GM12878 (cell line): Measurements from ENCODE around the gene GRIN2A. TPM values are rescaled to one million over a fixed set of nuclear protein-coding genes. Genes with fewer than 3 reads are reported as not detected.

Experiments used
- ATAC-seq: fragments of 200-7000 bp; cut with Tn5 transposase; 3 replicates; pipeline ENCODE4 v1.9.1; 2020; ENCODE audit warnings: mild to moderate bottlenecking, moderate library complexity
- BruUV-seq: library from RNA; stranded (reverse); fragments of 400-500 nt; replicated peaks from 2 replicates; lab custom pipeline; 2021; lab: Mats Ljungman, UMichigan
- CTCF ChIA-PET: fragments of 300-600 bp; sonication (Branson Sonifier 250); formaldehyde crosslinking; extraction: SDS; loops from one replicate; lab custom pipeline; 2021; ENCODE audit warnings: inconsistent platforms; lab: Yijun Ruan, JAX
- POLR2A ChIA-PET: fragments of 350-600 bp; formaldehyde crosslinking; extraction: SDS; loops from one replicate; lab custom pipeline; 2021; ENCODE audit warnings: inconsistent platforms; lab: Charles Lee
- RAD21 ChIA-PET: fragments of 300-600 bp; sonication (Branson Sonifier 250); formaldehyde crosslinking; loops from one replicate; lab custom pipeline; 2023; ENCODE audit warnings: antibody characterized with exemption; ENCODE audit not compliant: unreplicated experiment; lab: Charles Lee
- SMC1A ChIA-PET: fragments of 300-600 bp; sonication (Branson Sonifier 250); formaldehyde crosslinking; loops from one replicate; lab custom pipeline; 2023; ENCODE audit not compliant: unreplicated experiment, uncharacterized antibody; lab: Charles Lee
- DNase-seq: peaks from one replicate; pipeline ENCODE4 v3.0.0-alpha.2; 2011; ENCODE audit warnings: low read depth, low spot score
- FAIRE-seq: peaks from 3 replicates; lab custom pipeline; 2011; peaks lifted over from hg19 to GRCh38; lab: Jason Lieb, UNC
- H2AFZ ChIP-seq: 2 replicates; pipeline ENCODE4 v1.6.0; 2011; ENCODE audit warnings: low read depth, low read length, control low read depth; ENCODE audit not compliant: control insufficient read depth
- H3K27ac ChIP-seq: 2 replicates; pipeline ENCODE4 v1.5.1; 2011; ENCODE audit warnings: control low read depth; ENCODE audit not compliant: control insufficient read depth, insufficient read depth
- H3K27me3 ChIP-seq, 2 experiments: replicated peaks in 1 of 2; 2 replicates each; pipeline versions ENCODE4 v1.6.0 to v1.6.1; 2011; ENCODE audit warnings: low read length in 1 of 2; ENCODE audit not compliant: control insufficient read depth in 2 of 2, insufficient read depth in 2 of 2
- H3K36me3 ChIP-seq, 2 experiments: 2 replicates each; pipeline ENCODE4 v1.5.1; 2011; ENCODE audit warnings: low read length in 1 of 2; ENCODE audit not compliant: control insufficient read depth in 2 of 2, insufficient read depth in 2 of 2
- H3K4me1 ChIP-seq: 2 replicates; pipeline ENCODE4 v1.6.1; 2011; ENCODE audit warnings: mild to moderate bottlenecking, low read length, moderate library complexity, mixed read lengths; ENCODE audit not compliant: control insufficient read depth, insufficient read depth
- H3K4me2 ChIP-seq: 2 replicates; pipeline ENCODE4 v1.6.0; 2011; ENCODE audit warnings: control low read depth; ENCODE audit not compliant: control insufficient read depth, insufficient read depth
- H3K4me3 ChIP-seq: fragments of 200-600 bp; sonication (generic); 2 replicates; pipeline ENCODE4 v1.5.1; 2016
- H3K79me2 ChIP-seq: 2 replicates; pipeline ENCODE4 v1.6.0; 2011; ENCODE audit warnings: low read length; ENCODE audit not compliant: control insufficient read depth, insufficient read depth
- H3K9ac ChIP-seq: 2 replicates; pipeline ENCODE4 v1.8.0; 2011; ENCODE audit warnings: low read length, control low read depth, mixed read lengths; ENCODE audit not compliant: control insufficient read depth, insufficient read depth
- H3K9me3 ChIP-seq: replicated peaks from 3 replicates; pipeline ENCODE4 v1.5.1; 2011; ENCODE audit warnings: mild to moderate bottlenecking, low read length; ENCODE audit not compliant: control insufficient read depth, insufficient read depth
- H4K20me1 ChIP-seq: 2 replicates; pipeline ENCODE4 v1.6.0; 2011; ENCODE audit not compliant: control insufficient read depth, insufficient read depth
- EGR1 ChIP-seq, 2 experiments: IDR thresholded peaks; 1 replicate in 1 of 2; 2 replicates in 1 of 2; pipeline ENCODE4 v1.6.1; 2011 to 2012; ENCODE audit warnings: low read depth in 2 of 2, low read length in 2 of 2, borderline replicate concordance in 1 of 2, mild to moderate bottlenecking in 1 of 2, moderate library complexity in 1 of 2
- HDGF ChIP-seq: fragments of 450-650 bp; IDR thresholded peaks from 2 replicates; pipeline ENCODE4 v1.6.1; 2016; ENCODE audit warnings: antibody characterized with exemption
- MEF2B ChIP-seq: fragments of 450-650 bp; IDR thresholded peaks from 2 replicates; pipeline ENCODE4 v1.6.1; 2018; ENCODE audit warnings: mild to moderate bottlenecking, moderate library complexity; ENCODE audit not compliant: partially characterized antibody, poor library complexity, severe bottlenecking
- MYB ChIP-seq: fragments of 150-350 bp; IDR thresholded peaks from 2 replicates; pipeline ENCODE4 v1.6.1; 2014; ENCODE audit warnings: mild to moderate bottlenecking, low read depth, low read length, borderline replicate concordance
- NFYA ChIP-seq: IDR thresholded peaks from 2 replicates; pipeline ENCODE4 v1.6.1; 2011; ENCODE audit warnings: low read depth, mild to moderate bottlenecking, low read length, improper control_type of control experiment, borderline replicate concordance
- NR2C2 ChIP-seq: IDR thresholded peaks from 2 replicates; pipeline ENCODE4 v1.6.1; 2011; ENCODE audit warnings: borderline replicate concordance, low read depth; ENCODE audit not compliant: control insufficient read depth, insufficient read length
- REST ChIP-seq: IDR thresholded peaks from 2 replicates; pipeline ENCODE4 v1.6.1; 2012; ENCODE audit warnings: mild to moderate bottlenecking, low read depth, low read length
- SIX5 ChIP-seq: IDR thresholded peaks from 2 replicates; pipeline ENCODE4 v1.6.1; 2011; ENCODE audit warnings: mild to moderate bottlenecking, low read depth, low read length, moderate library complexity; ENCODE audit not compliant: severe bottlenecking
- SMAD5 ChIP-seq: IDR thresholded peaks from 2 replicates; pipeline ENCODE4 v1.6.1; 2016; ENCODE audit warnings: antibody characterized with exemption, low read depth
- SPI1 ChIP-seq: IDR thresholded peaks from 2 replicates; pipeline ENCODE4 v1.6.1; 2011; ENCODE audit warnings: low read depth, mild to moderate bottlenecking, low read length, moderate library complexity, borderline replicate concordance; ENCODE audit not compliant: insufficient read depth
- SUPT20H ChIP-seq: IDR thresholded peaks from 2 replicates; pipeline ENCODE4 v1.6.1; 2011; ENCODE audit warnings: low read depth, mild to moderate bottlenecking, low read length, moderate library complexity, borderline replicate concordance; ENCODE audit not compliant: control insufficient read depth
- TCF12 ChIP-seq: IDR thresholded peaks from 2 replicates; pipeline ENCODE4 v1.6.1; 2011; ENCODE audit warnings: low read depth, mild to moderate bottlenecking, low read length
- WGBS: methylation state at CpG from one replicate; pipeline ENCODE4 v1.1.6; 2016; ENCODE audit warnings: low lambda C conversion rate; ENCODE audit not compliant: insufficient replicate concordance, insufficient coverage; ENCODE audit errors: missing lambda C conversion rate; 5-methylcytosine and 5-hydroxymethylcytosine counted together
- in situ Hi-C: fragments of 300-500 bp; cut with MboI; formaldehyde crosslinking; loops from 9 replicates; pipeline ENCODE4 v1.14.3; 2018; ENCODE audit warnings: mixed read lengths
- intact Hi-C: fragments of 100-400 bp; cut with micrococcal nuclease; formaldehyde crosslinking; loops from one replicate; pipeline ENCODE4 v1.14.2; 2022; ENCODE audit not compliant: unreplicated experiment
- polyA plus RNA-seq, 11 experiments: library from polyadenylated mRNA; depleted of rRNA in 4 of 11; unstranded in 6 of 11; stranded (reverse) in 5 of 11; fragments of >200 nt; fragmentation: Nextera tagmentation in 4 of 11; fragmentation: Illumina TruSeq in 1 of 11; extraction: Ambion mirVana in 4 of 11; extraction: Trizol in 1 of 11; gene quantifications; 1 replicate in 1 of 11; 2 replicates in 10 of 11; pipeline versions ENCODE4 v1.2.1 to v1.2.3, GENCODE V29; 2011 to 2016; ENCODE audit warnings: inconsistent platforms in 2 of 11, missing spikeins in 2 of 11, low read depth in 1 of 11
- total RNA-seq, 4 experiments: library from RNA; depleted of rRNA in 3 of 4; stranded (reverse); fragments of >200 nt in 3 of 4; fragmentation: Illumina TruSeq in 1 of 4; extraction: Trizol in 1 of 4; gene quantifications; 2 replicates each; pipeline versions ENCODE4 v1.2.1 to v1.2.3, GENCODE V29; 2013 to 2021
- TF ChIP-seq, protein P1 (sequence below): fragments of 450-650 bp; IDR thresholded peaks from 2 replicates; pipeline ENCODE4 v1.6.1; 2017; ENCODE audit warnings: antibody characterized with exemption, mild to moderate bottlenecking, moderate library complexity

GRIN2A gene
- total and polyA plus RNA-seq, 10 of the 15 experiments (the other 5 are each of a cell fraction or from before 2014, with no cell fraction given): 2.4 to 13.3 (median 7.3) TPM

DNA sequence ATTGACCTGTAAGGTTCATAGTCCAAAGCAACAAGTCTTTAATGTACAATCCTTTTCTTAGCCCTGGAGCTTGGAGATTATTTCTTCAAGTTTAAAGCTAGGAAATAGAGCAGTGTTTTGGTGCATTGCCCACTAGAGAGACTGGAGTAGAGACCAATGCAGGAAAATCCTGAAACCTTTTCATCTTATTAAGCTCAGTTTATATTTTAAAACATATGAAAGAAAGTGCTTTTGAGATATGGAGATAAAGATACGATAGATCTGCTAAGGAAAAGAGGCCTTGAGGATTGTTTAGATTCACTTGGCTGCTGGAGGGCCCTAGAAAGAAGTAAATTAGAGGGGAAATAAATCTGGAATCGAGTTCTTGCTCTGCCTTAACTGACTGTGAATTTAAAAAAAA lies 212.0 kb downstream of the GRIN2A start:
- ChIA-PET RAD21 (interaction anchor here (0.6 to 2.2 kb wide), 15 partner anchors 9 to 540 kb away, joined by 3 to 16 read pairs (median 4); no protein-coding TSS in a partner anchor), POLR2A (interaction anchor here (0.8 kb wide), 1 partner anchor 73 kb away, joined by 3 read pairs; no protein-coding TSS in a partner anchor), SMC1A (interaction anchor here (0.7 to 3.2 kb wide), 19 partner anchors 8 to 219 kb away, joined by 3 to 28 read pairs (median 4); no protein-coding TSS in a partner anchor), CTCF (interaction anchor here (0.6 to 2.9 kb wide), 15 partner anchors 9 to 323 kb away, joined by 3 to 28 read pairs (median 3); partner anchors contain the start of gene GRIN2A)
- DNase-seq (no peak), ATAC-seq (no peak), FAIRE-seq (no peak)
- H3K4me1 ChIP-seq: peaks cover 3% of the 10 kb centered on the region
- no peaks in the 10 kb centered on the region; the same call in 2 of the 3 replicates for H3K9me3 ChIP-seq
- H3K36me3 ChIP-seq: no peaks in the 10 kb centered on the region
- intact Hi-C loops: no loop called here
- no TSS peak for BruUV-seq
- in situ Hi-C loops: no loop called here
- H3K4me2 ChIP-seq: no peak overlapping the region
- no peaks in the 10 kb centered on the region for H3K79me2 ChIP-seq
- no peak overlapping the region for H2AFZ ChIP-seq
- no peak overlapping the region for H3K4me3 ChIP-seq
- H4K20me1 ChIP-seq: no peaks in the 10 kb centered on the region
- TF ChIP-seq SMAD5 (no peak), EGR1 (IDR thresholded peaks at IDR 0.05; ENCODE audit: borderline replicate concordance in 1 of 2, low read depth in 2 of 2, low read length in 2 of 2) (no peak), TCF12 (no peak), MYB (no peak), MEF2B (no peak), REST (no peak), SPI1 (no peak), SIX5 (no peak), NFYA (no peak), HDGF (no peak), SUPT20H (no peak), NR2C2 (no peak)
- TF ChIP-seq, protein P1, sequence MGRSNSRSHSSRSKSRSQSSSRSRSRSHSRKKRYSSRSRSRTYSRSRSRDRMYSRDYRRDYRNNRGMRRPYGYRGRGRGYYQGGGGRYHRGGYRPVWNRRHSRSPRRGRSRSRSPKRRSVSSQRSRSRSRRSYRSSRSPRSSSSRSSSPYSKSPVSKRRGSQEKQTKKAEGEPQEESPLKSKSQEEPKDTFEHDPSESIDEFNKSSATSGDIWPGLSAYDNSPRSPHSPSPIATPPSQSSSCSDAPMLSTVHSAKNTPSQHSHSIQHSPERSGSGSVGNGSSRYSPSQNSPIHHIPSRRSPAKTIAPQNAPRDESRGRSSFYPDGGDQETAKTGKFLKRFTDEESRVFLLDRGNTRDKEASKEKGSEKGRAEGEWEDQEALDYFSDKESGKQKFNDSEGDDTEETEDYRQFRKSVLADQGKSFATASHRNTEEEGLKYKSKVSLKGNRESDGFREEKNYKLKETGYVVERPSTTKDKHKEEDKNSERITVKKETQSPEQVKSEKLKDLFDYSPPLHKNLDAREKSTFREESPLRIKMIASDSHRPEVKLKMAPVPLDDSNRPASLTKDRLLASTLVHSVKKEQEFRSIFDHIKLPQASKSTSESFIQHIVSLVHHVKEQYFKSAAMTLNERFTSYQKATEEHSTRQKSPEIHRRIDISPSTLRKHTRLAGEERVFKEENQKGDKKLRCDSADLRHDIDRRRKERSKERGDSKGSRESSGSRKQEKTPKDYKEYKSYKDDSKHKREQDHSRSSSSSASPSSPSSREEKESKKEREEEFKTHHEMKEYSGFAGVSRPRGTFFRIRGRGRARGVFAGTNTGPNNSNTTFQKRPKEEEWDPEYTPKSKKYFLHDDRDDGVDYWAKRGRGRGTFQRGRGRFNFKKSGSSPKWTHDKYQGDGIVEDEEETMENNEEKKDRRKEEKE: no peak
- no peaks in the 10 kb centered on the region for H3K27me3 ChIP-seq
- WGBS: 0% methylated on average over 2 of the region's 2 CpGs
- no peak overlapping the region for H3K27ac ChIP-seq
- H3K9ac ChIP-seq: no peak overlapping the region
